Karpas-422 (cell line): Measurements from ENCODE around the gene ZCWPW1. TPM values are rescaled to one million over a fixed set of nuclear protein-coding genes. Genes with fewer than 3 reads are reported as not detected.

ENCODE experiments used
- DNase-seq: peaks from one replicate; pipeline ENCODE4 v3.0.0-alpha.2; 2015
- H2AFZ ChIP-seq: fragments of 200-600 bp; sonication (generic); 2 replicates; pipeline ENCODE4 v1.6.1; 2014; ENCODE audit warnings: antibody characterized with exemption, low read length, mixed read lengths
- H3K27ac ChIP-seq: fragments of 200-600 bp; sonication (generic); 2 replicates; pipeline ENCODE4 v1.5.1; 2014; ENCODE audit warnings: mild to moderate bottlenecking, low read length, moderate library complexity
- H3K27me3 ChIP-seq: fragments of 200-600 bp; sonication (generic); 2 replicates; pipeline ENCODE4 v1.6.1; 2014; ENCODE audit warnings: low read length, mixed read lengths
- H3K36me3 ChIP-seq: fragments of 200-600 bp; sonication (generic); 2 replicates; pipeline ENCODE4 v1.6.1; 2014; ENCODE audit warnings: low read length, mixed read lengths; ENCODE audit not compliant: insufficient read depth
- H3K4me1 ChIP-seq: fragments of 200-600 bp; sonication (generic); 2 replicates; pipeline ENCODE4 v1.6.1; 2014; ENCODE audit warnings: mild to moderate bottlenecking, low read length, mixed read lengths
- H3K4me2 ChIP-seq: fragments of 200-600 bp; sonication (generic); 2 replicates; pipeline ENCODE4 v1.6.1; 2014; ENCODE audit warnings: low read length, low read depth, mild to moderate bottlenecking; ENCODE audit not compliant: poor library complexity, severe bottlenecking
- H3K4me3 ChIP-seq: fragments of 200-600 bp; sonication (generic); 2 replicates; pipeline ENCODE4 v1.5.1; 2014; ENCODE audit warnings: mild to moderate bottlenecking, antibody characterized with exemption, low read length, mixed read lengths
- H3K79me2 ChIP-seq: fragments of 200-600 bp; sonication (generic); 2 replicates; pipeline ENCODE4 v1.6.1; 2014; ENCODE audit warnings: mild to moderate bottlenecking, low read length, mixed read lengths
- H3K9ac ChIP-seq: fragments of 200-600 bp; sonication (generic); 2 replicates; pipeline ENCODE4 v1.6.0; 2014; ENCODE audit warnings: low read length
- H3K9me2 ChIP-seq: fragments of 200-600 bp; sonication (generic), shearing (Covaris generic); replicated peaks from 2 replicates; pipeline ENCODE4 v1.6.0; 2014; ENCODE audit warnings: mild to moderate bottlenecking, low read length, moderate library complexity; ENCODE audit not compliant: insufficient read depth
- H3K9me3 ChIP-seq: fragments of 300-700, 200-600 bp; sonication (generic); 2 replicates; pipeline ENCODE4 v1.6.1; 2014; ENCODE audit warnings: low read length, mixed read lengths
- H4K20me1 ChIP-seq: fragments of 200-600 bp; sonication (generic); 2 replicates; pipeline ENCODE4 v1.6.1; 2014; ENCODE audit warnings: mild to moderate bottlenecking, antibody characterized with exemption, low read length, low read depth; ENCODE audit not compliant: insufficient read depth
- total RNA-seq: library from RNA; depleted of rRNA; stranded (reverse); fragments of >200 nt; shearing (Covaris generic); gene quantifications from 2 replicates; pipeline ENCODE4 v1.2.3, GENCODE V29; 2014; ENCODE audit warnings: low replicate concordance

ZCWPW1 gene
- total RNA-seq, 1 experiment from 2014 or later, result 3.0 TPM

DNA sequence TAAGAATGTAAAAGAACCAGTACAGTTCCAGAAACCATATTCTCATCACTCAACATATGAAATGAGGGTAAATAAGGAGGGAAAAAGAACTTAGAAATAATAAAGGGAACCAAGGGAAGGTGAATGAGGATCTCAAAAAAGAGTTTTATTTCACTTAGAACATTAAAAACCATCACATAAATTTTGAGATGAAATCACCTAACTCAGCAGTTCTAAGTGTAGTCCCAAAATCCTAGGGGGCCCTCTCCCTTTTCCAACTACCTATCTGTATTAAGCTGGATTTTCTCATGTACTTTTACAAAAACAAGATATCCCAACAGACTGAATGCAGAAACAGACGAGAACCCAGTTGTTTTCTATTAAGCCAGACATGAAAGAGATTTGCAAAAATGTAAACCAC, 3.2 kb downstream of the ZCWPW1 start:
- no peak for DNase-seq
- Histone ChIP-seq H3K36me3 (no peaks in the 10 kb centered on the region), H3K27ac (no peak overlapping the region), H3K4me1 (peaks cover 10% of the 10 kb centered on the region), H4K20me1 (no peaks in the 10 kb centered on the region), H3K79me2 (peaks cover 6% of the 10 kb centered on the region), H3K4me3 (no peak overlapping the region), H3K9me2 (no peaks in the 10 kb centered on the region), H2AFZ (no peak overlapping the region), H3K9me3 (no peaks in the 10 kb centered on the region), H3K9ac (no peak overlapping the region), H3K4me2 (no peak overlapping the region), H3K27me3 (no peaks in the 10 kb centered on the region)

DNA sequence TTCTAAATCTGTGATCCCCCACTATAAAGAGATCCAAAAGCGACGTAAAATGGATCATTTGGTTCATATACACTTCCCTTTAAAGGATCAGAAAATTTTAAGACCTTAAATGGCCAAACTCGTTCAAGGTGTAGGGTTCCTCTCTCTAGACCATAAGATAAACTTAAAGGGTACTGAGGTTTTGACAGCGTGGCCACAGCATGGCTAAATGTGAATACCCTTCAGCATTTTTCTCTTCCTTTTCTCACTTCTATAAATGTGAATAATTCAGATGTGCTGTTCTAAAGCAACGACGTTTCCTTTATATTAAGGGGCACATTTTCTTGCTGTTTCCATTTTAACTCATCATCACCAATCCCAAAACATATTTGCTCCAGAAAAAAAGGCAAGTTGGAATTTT, 5.2 kb downstream of the ZCWPW1 start:
- DNase-seq, result no peak
- H4K20me1 ChIP-seq, result no peaks in the 10 kb centered on the region
- no peaks in the 10 kb centered on the region for H3K9me3 ChIP-seq
- H3K9ac ChIP-seq, result no peak overlapping the region
- no peaks in the 10 kb centered on the region for H3K79me2 ChIP-seq
- H3K4me1 ChIP-seq, result peaks cover 7% of the 10 kb centered on the region
- no peaks in the 10 kb centered on the region for H3K27me3 ChIP-seq
- H3K4me2 ChIP-seq, result no peak overlapping the region
- no peaks in the 10 kb centered on the region for H3K36me3 ChIP-seq
- no peak overlapping the region for H2AFZ ChIP-seq
- no peak overlapping the region for H3K4me3 ChIP-seq
- H3K9me2 ChIP-seq, result no peaks in the 10 kb centered on the region
- H3K27ac ChIP-seq, result no peak overlapping the region

DNA sequence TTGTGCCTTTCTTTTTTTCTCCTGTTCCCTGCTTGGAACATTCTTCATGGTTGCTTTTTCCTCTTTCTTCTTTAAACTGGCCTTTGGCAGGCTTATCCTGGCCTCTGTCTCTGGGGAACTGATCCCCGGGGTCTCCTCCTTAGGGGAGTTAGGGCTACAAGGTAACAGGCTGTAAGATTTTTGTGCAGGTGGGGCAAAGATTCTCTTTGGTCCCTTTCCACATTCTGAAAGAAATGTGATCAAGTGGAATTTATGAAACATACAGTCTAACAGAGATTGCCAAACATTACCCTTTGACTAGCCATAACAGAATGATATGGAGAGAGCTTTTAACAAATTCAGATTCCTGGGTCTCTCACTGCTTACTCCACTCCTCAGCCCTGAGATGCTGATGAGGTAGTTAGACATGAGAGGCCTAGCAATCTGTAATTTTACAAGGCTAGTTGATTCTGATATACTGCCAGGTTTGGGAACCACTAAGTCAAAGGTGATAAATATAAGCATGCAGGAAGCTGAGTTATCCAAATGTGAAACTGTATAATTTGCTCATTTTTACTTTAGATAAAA, 8.8 kb downstream of the ZCWPW1 start:
- no peak overlapping the region for H3K4me3 ChIP-seq
- H3K4me2 ChIP-seq, result no peak overlapping the region
- no peaks in the 10 kb centered on the region; the same call in 1 of the 2 replicates for H3K4me1 ChIP-seq
- no peaks in the 10 kb centered on the region for H4K20me1 ChIP-seq
- no peaks in the 10 kb centered on the region for H3K27me3 ChIP-seq
- H2AFZ ChIP-seq, result no peak overlapping the region
- no peaks in the 10 kb centered on the region for H3K9me3 ChIP-seq
- H3K36me3 ChIP-seq, result no peaks in the 10 kb centered on the region
- DNase-seq, result no peak
- H3K27ac ChIP-seq, result no peak overlapping the region
- no peak overlapping the region for H3K9ac ChIP-seq
- no peaks in the 10 kb centered on the region for H3K79me2 ChIP-seq
- no peaks in the 10 kb centered on the region for H3K9me2 ChIP-seq

DNA sequence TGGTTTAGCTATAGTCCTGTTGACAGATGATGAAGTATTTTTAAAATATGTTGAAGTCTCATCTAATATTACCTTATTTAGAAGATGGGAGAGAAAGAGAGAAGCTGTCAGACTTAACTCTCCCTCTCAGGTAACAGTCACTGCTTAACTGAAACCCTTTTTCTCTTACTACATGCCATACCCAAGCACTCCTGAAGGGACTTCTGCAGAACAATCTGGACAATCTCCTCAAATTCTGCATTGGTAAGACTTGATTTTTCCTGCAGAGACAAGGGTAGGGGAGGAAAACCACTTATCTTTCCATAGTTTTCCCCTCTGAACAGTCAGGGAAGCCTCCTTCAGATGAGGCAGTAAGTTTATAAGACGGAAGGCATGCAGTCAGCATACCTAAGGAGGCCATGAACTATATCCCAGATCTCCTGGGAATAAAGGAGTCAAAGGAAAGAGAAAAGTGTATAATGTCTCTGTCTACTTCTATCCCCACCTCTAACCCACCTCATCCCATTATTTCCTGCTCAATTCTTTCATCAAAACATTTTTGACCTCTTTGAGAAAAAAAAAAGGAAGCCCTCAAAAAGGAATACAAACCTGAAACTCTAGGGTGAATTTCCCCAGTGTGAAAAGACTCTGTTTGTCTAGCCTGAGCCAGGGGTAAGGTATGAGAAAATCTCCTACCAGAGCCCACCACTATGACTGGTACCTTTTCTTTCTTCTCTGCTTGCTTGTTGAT, 9.4 kb downstream of the ZCWPW1 start:
- Histone ChIP-seq H3K27ac (no peak overlapping the region), H3K9me2 (no peaks in the 10 kb centered on the region)
- no peak for DNase-seq

DNA sequence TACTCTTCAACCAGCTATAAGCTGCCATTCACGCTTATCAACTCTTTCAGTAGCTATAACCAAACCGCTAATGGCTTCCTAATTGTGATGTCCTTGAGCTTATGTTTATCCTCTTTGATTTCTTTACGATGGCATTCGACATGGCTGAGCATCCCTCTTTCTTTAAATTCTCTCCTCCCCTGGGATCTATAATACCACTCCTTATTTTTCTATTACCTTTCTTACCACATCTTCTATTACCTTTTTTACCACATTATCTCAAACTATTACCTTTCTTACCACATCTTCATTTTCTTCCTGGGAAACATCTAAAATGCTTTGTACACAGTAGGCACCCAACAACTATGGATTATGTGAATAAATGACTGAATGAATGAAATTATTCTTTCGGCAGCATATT, 13.1 kb downstream of the ZCWPW1 start:
- H2AFZ ChIP-seq, result no peak overlapping the region
- no peaks in the 10 kb centered on the region for H3K9me3 ChIP-seq
- H3K4me2 ChIP-seq, result no peak overlapping the region
- H3K27ac ChIP-seq, result no peak overlapping the region
- no peak overlapping the region for H3K4me3 ChIP-seq
- H3K9me2 ChIP-seq, result no peaks in the 10 kb centered on the region
- H3K79me2 ChIP-seq, result no peaks in the 10 kb centered on the region
- DNase-seq, result no peak
- no peaks in the 10 kb centered on the region for H4K20me1 ChIP-seq
- no peak overlapping the region for H3K9ac ChIP-seq
- H3K4me1 ChIP-seq, result peaks cover 7% of the 10 kb centered on the region
- no peaks in the 10 kb centered on the region for H3K27me3 ChIP-seq
- no peaks in the 10 kb centered on the region for H3K36me3 ChIP-seq

More for the DNA sequence above, 9.4 kb downstream of the ZCWPW1 start:
- no peaks in the 10 kb centered on the region for H3K36me3 ChIP-seq
- no peak overlapping the region for H2AFZ ChIP-seq
- H3K4me3 ChIP-seq, result no peak overlapping the region
- H4K20me1 ChIP-seq, result no peaks in the 10 kb centered on the region
- no peak overlapping the region for H3K9ac ChIP-seq
- no peaks in the 10 kb centered on the region for H3K79me2 ChIP-seq
- H3K4me1 ChIP-seq, result no peaks in the 10 kb centered on the region; the same call in 1 of the 2 replicates
- H3K4me2 ChIP-seq, result no peak overlapping the region
- H3K9me3 ChIP-seq, result no peaks in the 10 kb centered on the region
- no peaks in the 10 kb centered on the region for H3K27me3 ChIP-seq

DNA sequence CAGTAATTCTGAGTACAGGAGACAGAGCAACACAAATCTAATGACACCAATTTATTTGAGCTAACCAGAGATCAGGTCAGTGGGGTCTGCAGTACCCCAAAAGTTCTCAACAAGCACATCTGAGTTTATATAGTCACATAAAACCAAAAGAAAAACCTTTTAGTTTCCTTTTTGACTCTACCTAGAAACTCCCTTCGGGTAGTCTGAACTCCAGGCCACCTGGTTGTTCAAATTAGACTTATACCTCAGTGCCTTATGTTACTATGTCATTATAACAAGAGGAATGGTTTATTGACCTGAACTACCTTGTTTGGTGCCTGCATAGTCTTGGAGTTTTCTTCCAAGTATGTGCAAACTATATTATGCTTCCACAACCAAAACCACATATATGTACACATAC, 14.6 kb downstream of the ZCWPW1 start:
- H3K36me3 ChIP-seq, result no peaks in the 10 kb centered on the region
- H4K20me1 ChIP-seq, result no peaks in the 10 kb centered on the region
- no peak overlapping the region for H3K4me3 ChIP-seq
- H3K4me2 ChIP-seq, result no peak overlapping the region
- no peaks in the 10 kb centered on the region for H3K9me2 ChIP-seq
- no peak for DNase-seq
- H3K9me3 ChIP-seq, result no peaks in the 10 kb centered on the region
- H3K4me1 ChIP-seq, result peaks cover 7% of the 10 kb centered on the region
- H3K9ac ChIP-seq, result no peak overlapping the region
- no peak overlapping the region for H3K27ac ChIP-seq
- no peaks in the 10 kb centered on the region for H3K27me3 ChIP-seq
- no peaks in the 10 kb centered on the region for H3K79me2 ChIP-seq
- no peak overlapping the region for H2AFZ ChIP-seq

DNA sequence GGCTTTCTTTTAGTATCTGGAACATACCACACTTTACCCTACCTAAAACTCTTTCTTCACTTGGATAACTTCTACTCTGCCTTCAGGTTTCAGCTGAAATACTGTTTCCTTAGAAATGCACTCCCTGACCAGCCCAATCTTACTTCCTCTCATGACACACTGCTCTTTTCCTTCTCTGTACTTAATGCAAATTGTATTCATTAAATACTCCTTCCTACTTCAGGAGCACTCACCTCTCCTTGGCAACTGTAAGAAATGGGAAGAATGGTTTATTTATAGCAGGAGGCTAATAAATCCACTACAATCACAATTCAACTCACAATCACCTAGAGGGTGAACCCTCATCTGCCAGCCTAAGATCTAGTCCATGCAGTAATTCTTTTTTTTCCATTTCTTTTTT, 15.2 kb downstream of the ZCWPW1 start:
- Histone ChIP-seq H3K4me1 (peaks cover 7% of the 10 kb centered on the region), H3K79me2 (no peaks in the 10 kb centered on the region), H3K9ac (no peak overlapping the region), H3K4me2 (no peak overlapping the region), H3K9me2 (no peaks in the 10 kb centered on the region), H3K4me3 (no peak overlapping the region), H4K20me1 (no peaks in the 10 kb centered on the region), H3K36me3 (no peaks in the 10 kb centered on the region), H3K27ac (no peak overlapping the region), H3K27me3 (no peaks in the 10 kb centered on the region), H2AFZ (no peak overlapping the region), H3K9me3 (no peaks in the 10 kb centered on the region)
- DNase-seq, result no peak

DNA sequence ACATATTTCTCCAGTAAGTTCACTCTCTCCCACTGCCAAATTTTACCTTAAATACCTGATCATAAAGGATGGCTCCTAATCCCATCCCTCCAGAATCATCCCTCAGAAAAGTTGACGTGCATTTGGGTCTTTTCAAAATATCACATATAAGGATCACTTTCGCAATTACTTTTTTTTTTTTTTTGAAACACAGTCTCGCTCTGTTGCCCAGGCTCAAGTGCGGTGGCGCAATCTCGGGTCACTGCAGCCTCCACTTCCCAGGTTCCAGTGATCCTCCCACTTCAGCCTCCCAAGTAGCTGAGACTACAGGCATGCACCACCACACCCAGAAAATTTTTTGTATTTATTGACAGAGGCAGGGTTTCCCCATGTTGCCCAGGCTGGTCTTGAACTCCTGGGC, 17.4 kb downstream of the ZCWPW1 start:
- H3K9me2 ChIP-seq, result no peaks in the 10 kb centered on the region
- no peak overlapping the region for H3K27ac ChIP-seq
- no peaks in the 10 kb centered on the region for H3K79me2 ChIP-seq
- H4K20me1 ChIP-seq, result no peaks in the 10 kb centered on the region
- H3K9me3 ChIP-seq, result no peaks in the 10 kb centered on the region
- no peak overlapping the region for H3K9ac ChIP-seq
- no peaks in the 10 kb centered on the region for H3K36me3 ChIP-seq
- peaks cover 7% of the 10 kb centered on the region for H3K4me1 ChIP-seq
- H3K27me3 ChIP-seq, result no peaks in the 10 kb centered on the region
- H3K4me2 ChIP-seq, result no peak overlapping the region
- H3K4me3 ChIP-seq, result no peak overlapping the region
- DNase-seq, result no peak
- H2AFZ ChIP-seq, result no peak overlapping the region
